ENCODE results near the gene CLINT1.

DNA sequence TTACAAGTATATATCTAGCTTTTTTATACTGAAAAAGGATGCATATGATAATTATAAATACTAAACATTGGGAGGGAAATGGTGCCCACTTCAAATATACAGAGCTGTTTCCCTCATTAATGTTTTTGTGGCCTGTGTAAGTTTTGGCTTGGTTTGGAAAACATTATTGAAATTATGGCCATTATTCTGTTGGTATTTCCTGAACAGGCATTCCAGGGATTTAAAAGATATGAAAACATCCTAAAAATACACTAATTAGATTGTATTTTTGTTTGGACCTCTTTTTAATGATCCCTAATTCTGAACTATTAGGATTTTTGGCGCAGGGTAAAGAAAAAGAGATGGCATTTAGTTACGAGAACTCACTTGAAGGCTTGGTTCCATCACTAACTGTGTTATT lies 50.9 kb downstream of the CLINT1 start:
- TF ChIP-seq, protein P1, sequence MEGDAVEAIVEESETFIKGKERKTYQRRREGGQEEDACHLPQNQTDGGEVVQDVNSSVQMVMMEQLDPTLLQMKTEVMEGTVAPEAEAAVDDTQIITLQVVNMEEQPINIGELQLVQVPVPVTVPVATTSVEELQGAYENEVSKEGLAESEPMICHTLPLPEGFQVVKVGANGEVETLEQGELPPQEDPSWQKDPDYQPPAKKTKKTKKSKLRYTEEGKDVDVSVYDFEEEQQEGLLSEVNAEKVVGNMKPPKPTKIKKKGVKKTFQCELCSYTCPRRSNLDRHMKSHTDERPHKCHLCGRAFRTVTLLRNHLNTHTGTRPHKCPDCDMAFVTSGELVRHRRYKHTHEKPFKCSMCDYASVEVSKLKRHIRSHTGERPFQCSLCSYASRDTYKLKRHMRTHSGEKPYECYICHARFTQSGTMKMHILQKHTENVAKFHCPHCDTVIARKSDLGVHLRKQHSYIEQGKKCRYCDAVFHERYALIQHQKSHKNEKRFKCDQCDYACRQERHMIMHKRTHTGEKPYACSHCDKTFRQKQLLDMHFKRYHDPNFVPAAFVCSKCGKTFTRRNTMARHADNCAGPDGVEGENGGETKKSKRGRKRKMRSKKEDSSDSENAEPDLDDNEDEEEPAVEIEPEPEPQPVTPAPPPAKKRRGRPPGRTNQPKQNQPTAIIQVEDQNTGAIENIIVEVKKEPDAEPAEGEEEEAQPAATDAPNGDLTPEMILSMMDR (conservative IDR thresholded peaks at IDR 0.05): no peak
- TF ChIP-seq ZFX (IDR thresholded peaks at IDR 0.05): no peak

All from C4-2B (cell line).